Measurements from ENCODE around the gene DDX11. TPM values are rescaled to one million over a fixed set of nuclear protein-coding genes. Genes with fewer than 3 reads are reported as not detected.
"Not testable (repeated sequence)": the region's sequence is repeated elsewhere in the genome, so short reads cannot be mapped to it uniquely, and the experiment has no call there.

Gene DDX11
- total RNA-seq, 2 experiments from 2014 or later, result 97.0 to 125 TPM

GRCh38 chr12:31136581-31136980, 62.9 kb downstream of the DDX11 start:
- H3K9me3 Mint-ChIP-seq (ENCODE audit: low read depth); H3K27ac Mint-ChIP-seq; H3K4me1 Mint-ChIP-seq; POLR2A ChIA-PET; intact Hi-C loops (cut with DNase I, micrococcal nuclease); H3K27me3 Mint-ChIP-seq; CTCF ChIA-PET; H3K4me3 Mint-ChIP-seq; ATAC-seq; DNase-seq; H3K36me3 Mint-ChIP-seq (ENCODE audit: low read depth): not testable (repeated sequence)

- H3K27me3 Mint-ChIP-seq; H3K9me3 Mint-ChIP-seq (ENCODE audit: low read depth); ATAC-seq; DNase-seq; H3K36me3 Mint-ChIP-seq (ENCODE audit: low read depth); H3K27ac Mint-ChIP-seq; intact Hi-C loops (cut with DNase I, micrococcal nuclease); POLR2A ChIA-PET; H3K4me3 Mint-ChIP-seq; CTCF ChIA-PET; H3K4me1 Mint-ChIP-seq: not testable (repeated sequence)
Observed at GRCh38 chr12:31144768-31145167, 71.1 kb downstream of the DDX11 start.

GRCh38 chr12:31145296-31145695, 71.6 kb downstream of the DDX11 start:
- ATAC-seq; H3K4me3 Mint-ChIP-seq; CTCF ChIA-PET; DNase-seq; H3K27me3 Mint-ChIP-seq; H3K4me1 Mint-ChIP-seq; H3K36me3 Mint-ChIP-seq (ENCODE audit: low read depth); POLR2A ChIA-PET; H3K27ac Mint-ChIP-seq; H3K9me3 Mint-ChIP-seq (ENCODE audit: low read depth); intact Hi-C loops (cut with DNase I, micrococcal nuclease): not testable (repeated sequence)

DNA sequence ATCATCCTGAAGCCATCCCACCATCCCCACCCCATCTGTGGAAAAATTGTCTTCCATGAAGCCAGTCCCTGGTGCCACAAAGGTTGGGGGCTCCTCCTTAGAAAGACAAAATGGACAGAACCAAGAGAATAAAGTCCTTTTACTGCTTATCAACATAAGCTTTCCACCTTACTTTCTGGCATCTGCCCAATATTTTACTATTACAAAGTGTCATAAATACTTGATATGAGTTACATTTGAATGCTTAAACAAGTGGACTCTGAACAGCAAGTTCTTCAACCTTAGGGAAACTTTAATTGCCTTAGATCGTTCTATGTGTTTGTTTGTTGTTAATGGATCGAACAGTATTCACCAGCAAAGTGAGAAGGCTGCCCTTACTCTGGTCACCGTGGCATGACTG, 73.8 kb downstream of the DDX11 start:
- H3K4me1 Mint-ChIP-seq; H3K27ac Mint-ChIP-seq; intact Hi-C loops (cut with DNase I, micrococcal nuclease); POLR2A ChIA-PET; H3K9me3 Mint-ChIP-seq (ENCODE audit: low read depth); H3K4me3 Mint-ChIP-seq; ATAC-seq; H3K36me3 Mint-ChIP-seq (ENCODE audit: low read depth); H3K27me3 Mint-ChIP-seq; DNase-seq; CTCF ChIA-PET: not testable (repeated sequence)

DNA sequence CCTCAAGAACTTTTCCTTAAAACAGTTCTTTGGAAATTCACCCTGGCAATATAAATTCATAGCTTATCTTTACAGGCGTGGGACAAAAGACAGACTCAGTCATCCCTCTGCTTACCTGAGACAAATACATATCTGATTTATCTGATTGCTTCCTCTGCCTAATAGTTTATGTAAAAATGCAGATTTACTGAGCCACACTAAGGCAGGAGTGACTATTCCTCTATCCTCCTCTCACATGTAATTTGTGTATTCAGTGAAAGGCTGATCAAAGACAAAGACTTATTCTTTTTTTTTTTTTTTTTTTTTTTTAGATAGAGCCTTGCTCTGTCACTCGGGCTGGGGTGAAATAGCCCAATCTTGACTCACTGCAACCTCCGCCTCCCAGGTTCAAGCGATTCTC, 77.1 kb downstream of the DDX11 start:
- POLR2A ChIA-PET, result interaction anchor here (0.6 kb wide), 2 partner anchors 745 to 1683 kb away, joined by 6 to 10 read pairs; no protein-coding TSS in a partner anchor
- H3K4me1 Mint-ChIP-seq; H3K4me3 Mint-ChIP-seq; DNase-seq; H3K9me3 Mint-ChIP-seq (ENCODE audit: low read depth); H3K36me3 Mint-ChIP-seq (ENCODE audit: low read depth); intact Hi-C loops (cut with DNase I, micrococcal nuclease); H3K27ac Mint-ChIP-seq; ATAC-seq; H3K27me3 Mint-ChIP-seq; CTCF ChIA-PET: not testable (repeated sequence)

Other genes with a start within 250 kb of the DDX11 start
- gene TSPAN11, start 147.1 kb upstream of the DDX11 start, total RNA-seq, result not detected